ENCODE results near the gene CALR.
A peak's percentile ranks its signal among the peaks of the same experiment; 100 is the strongest.
"Not testable (repeated sequence)": the region's sequence is repeated elsewhere in the genome, so short reads cannot be mapped to it uniquely, and the experiment has no call there.

Gene CALR

GRCh38 chr19:12915860-12916259 is 22.5 kb upstream of the CALR start:
- not testable (repeated sequence) for H3K4me3 ChIP-seq (ENCODE audit: low read length); H3K27me3 ChIP-seq (ENCODE audit: control insufficient read depth, insufficient read depth, low read length); H3K9ac ChIP-seq (ENCODE audit: low read length); H3K36me3 ChIP-seq (ENCODE audit: control insufficient read depth, insufficient read depth, low read length); H3K27ac ChIP-seq (ENCODE audit: low read depth, low read length)
- peaks cover 19% of the 10 kb centered on the region for H3K4me1 ChIP-seq (ENCODE audit: control insufficient read depth, insufficient read depth, low read length)

GRCh38 chr19:12918253-12918652 is 20.2 kb upstream of the CALR start:
- H3K4me1 ChIP-seq (ENCODE audit: control insufficient read depth, insufficient read depth, low read length), result peaks cover 11% of the 10 kb centered on the region
- no peak overlapping the region for H3K9ac ChIP-seq (ENCODE audit: low read length)

GRCh38 chr19:12921047-12921446 is 17.4 kb upstream of the CALR start:
- Histone ChIP-seq H3K9ac (ENCODE audit: low read length) (no peak overlapping the region), H3K4me1 (ENCODE audit: control insufficient read depth, insufficient read depth, low read length) (no peaks in the 10 kb centered on the region), H3K27ac (ENCODE audit: low read depth, low read length) (no peak overlapping the region), H3K27me3 (ENCODE audit: control insufficient read depth, insufficient read depth, low read length) (no peaks in the 10 kb centered on the region), H3K4me3 (ENCODE audit: low read length) (no peak overlapping the region), H3K36me3 (ENCODE audit: control insufficient read depth, insufficient read depth, low read length) (peaks cover 26% of the 10 kb centered on the region)

More at GRCh38 chr19:12918253-12918652, 20.2 kb upstream of the CALR start:
- Histone ChIP-seq H3K27ac (ENCODE audit: low read depth, low read length) (no peak overlapping the region), H3K36me3 (ENCODE audit: control insufficient read depth, insufficient read depth, low read length) (peaks cover 10% of the 10 kb centered on the region), H3K27me3 (ENCODE audit: control insufficient read depth, insufficient read depth, low read length) (no peaks in the 10 kb centered on the region), H3K4me3 (ENCODE audit: low read length) (no peak overlapping the region)

- no peak overlapping the region for H3K27ac ChIP-seq (ENCODE audit: low read depth, low read length)
- no peaks in the 10 kb centered on the region for H3K4me1 ChIP-seq (ENCODE audit: control insufficient read depth, insufficient read depth, low read length)
- no peak overlapping the region for H3K4me3 ChIP-seq (ENCODE audit: low read length)
- no peaks in the 10 kb centered on the region for H3K27me3 ChIP-seq (ENCODE audit: control insufficient read depth, insufficient read depth, low read length)
- peaks cover 38% of the 10 kb centered on the region for H3K36me3 ChIP-seq (ENCODE audit: control insufficient read depth, insufficient read depth, low read length)
- no peak overlapping the region for H3K9ac ChIP-seq (ENCODE audit: low read length)
Observed at GRCh38 chr19:12922959-12923358, 15.4 kb upstream of the CALR start.

- peaks cover 53% of the 10 kb centered on the region for H3K36me3 ChIP-seq (ENCODE audit: control insufficient read depth, insufficient read depth, low read length)
- no peaks in the 10 kb centered on the region for H3K4me1 ChIP-seq (ENCODE audit: control insufficient read depth, insufficient read depth, low read length)
- no peak overlapping the region for H3K27ac ChIP-seq (ENCODE audit: low read depth, low read length)
- H3K9ac ChIP-seq (ENCODE audit: low read length), result no peak overlapping the region
- H3K27me3 ChIP-seq (ENCODE audit: control insufficient read depth, insufficient read depth, low read length), result no peaks in the 10 kb centered on the region
- H3K4me3 ChIP-seq (ENCODE audit: low read length), result no peak overlapping the region
Observed at GRCh38 chr19:12924621-12925310, 13.6 kb upstream of the CALR start.

GRCh38 chr19:12930002-12930645 is 8.3 kb upstream of the CALR start:
- Histone ChIP-seq H3K9ac (ENCODE audit: low read length) (no peak overlapping the region), H3K4me1 (ENCODE audit: control insufficient read depth, insufficient read depth, low read length) (peaks cover 8% of the 10 kb centered on the region), H3K27me3 (ENCODE audit: control insufficient read depth, insufficient read depth, low read length) (no peaks in the 10 kb centered on the region), H3K4me3 (ENCODE audit: low read length) (no peak overlapping the region), H3K27ac (ENCODE audit: low read depth, low read length) (no peak overlapping the region), H3K36me3 (ENCODE audit: control insufficient read depth, insufficient read depth, low read length) (peaks cover 34% of the 10 kb centered on the region)

DNA sequence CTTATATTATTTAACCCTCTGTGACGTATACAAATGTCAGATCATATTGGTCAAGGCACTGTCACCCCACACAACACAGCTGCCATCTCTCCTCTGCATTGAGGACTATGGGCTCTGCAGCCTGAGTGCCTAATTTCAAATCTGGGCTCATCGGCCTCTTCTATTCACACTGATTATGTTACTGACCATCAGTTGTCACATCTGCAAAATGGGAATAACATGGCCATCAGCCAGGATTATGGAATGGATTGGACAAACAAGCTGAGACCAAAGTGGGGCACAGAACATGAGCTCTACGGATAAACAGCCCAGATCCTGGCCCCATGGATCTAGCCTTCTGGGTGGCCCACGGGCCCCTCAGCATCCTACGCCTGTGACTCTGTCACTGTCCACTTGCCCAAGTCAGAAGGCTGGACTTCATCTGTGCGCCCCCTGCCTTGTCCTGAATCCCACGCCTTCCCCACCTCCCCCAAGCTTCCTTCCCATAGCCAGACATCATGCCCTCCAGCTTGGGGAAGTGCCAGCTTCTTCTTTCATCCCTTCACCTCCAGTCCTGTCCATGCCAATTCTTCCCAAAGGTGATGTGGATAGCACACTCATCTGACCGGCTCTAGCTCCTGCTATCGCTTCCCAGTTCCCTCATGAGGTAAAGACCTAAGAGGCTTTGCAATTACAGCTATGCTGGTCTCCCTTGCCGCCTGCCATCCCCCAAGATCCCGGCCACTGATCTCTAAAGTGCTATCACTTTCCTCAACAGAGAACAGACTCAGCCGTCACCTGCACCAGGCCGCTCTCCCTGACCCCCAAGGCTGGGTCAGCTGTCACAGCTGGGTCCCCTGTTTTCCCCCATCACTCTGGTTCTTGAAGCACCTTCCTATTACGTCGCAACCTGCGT is 5.8 kb upstream of the CALR start:
- peak overlapping the region; percentile 96 for H3K4me3 ChIP-seq (ENCODE audit: low read length)

GRCh38 chr19:12933287-12934072 is 4.9 kb upstream of the CALR start, which contains the start of gene FARSA:
FARSA (minus strand) TSS chr19:12933711; CDS start chr19:12933696, 15 bp downstream.
- H3K27me3 ChIP-seq (ENCODE audit: control insufficient read depth, insufficient read depth, low read length), result no peaks in the 10 kb centered on the region
- peaks cover 17% of the 10 kb centered on the region for H3K36me3 ChIP-seq (ENCODE audit: control insufficient read depth, insufficient read depth, low read length)
- H3K9ac ChIP-seq (ENCODE audit: low read length), result peak within 1 kb of the TSS; percentile 47
- H3K4me3 ChIP-seq (ENCODE audit: low read length), result peak within 1 kb of the TSS; percentile 96
- peak within 1 kb of the TSS; percentile 72 for H3K27ac ChIP-seq (ENCODE audit: low read depth, low read length)
- H3K4me1 ChIP-seq (ENCODE audit: control insufficient read depth, insufficient read depth, low read length), result peaks cover 14% of the 10 kb centered on the region

More for the DNA sequence above, 5.8 kb upstream of the CALR start:
- Histone ChIP-seq H3K36me3 (ENCODE audit: control insufficient read depth, insufficient read depth, low read length) (peaks cover 24% of the 10 kb centered on the region), H3K4me1 (ENCODE audit: control insufficient read depth, insufficient read depth, low read length) (peaks cover 11% of the 10 kb centered on the region), H3K27ac (ENCODE audit: low read depth, low read length) (no peak overlapping the region), H3K27me3 (ENCODE audit: control insufficient read depth, insufficient read depth, low read length) (no peaks in the 10 kb centered on the region), H3K9ac (ENCODE audit: low read length) (peak overlapping the region; percentile 47)

DNA sequence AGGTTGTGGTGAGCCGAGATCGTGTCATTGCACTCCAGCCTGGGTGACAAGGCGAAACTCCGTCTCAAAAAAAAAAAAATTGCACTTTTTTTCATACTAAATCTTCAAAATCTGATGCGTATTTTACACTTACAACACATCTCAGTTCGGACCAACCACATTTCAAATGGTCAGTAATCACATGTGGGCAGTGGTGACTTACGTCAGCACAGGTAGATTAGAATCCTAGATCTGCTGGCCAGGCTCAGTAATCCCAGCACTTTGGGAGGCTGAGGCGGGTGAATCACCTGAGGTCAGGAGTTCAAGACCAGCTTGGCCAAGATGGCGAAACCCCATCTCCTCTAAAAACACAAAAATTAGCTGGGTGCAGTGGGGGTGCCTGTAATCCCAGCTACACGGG is 3.3 kb upstream of the CALR start:
- no peak overlapping the region for H3K9ac ChIP-seq (ENCODE audit: low read length)
- no peak overlapping the region for H3K27ac ChIP-seq (ENCODE audit: low read depth, low read length)
- peaks cover 18% of the 10 kb centered on the region for H3K4me1 ChIP-seq (ENCODE audit: control insufficient read depth, insufficient read depth, low read length)
- H3K36me3 ChIP-seq (ENCODE audit: control insufficient read depth, insufficient read depth, low read length), result peaks cover 6% of the 10 kb centered on the region
- H3K4me3 ChIP-seq (ENCODE audit: low read length), result no peak overlapping the region
- H3K27me3 ChIP-seq (ENCODE audit: control insufficient read depth, insufficient read depth, low read length), result no peaks in the 10 kb centered on the region

GRCh38 chr19:12936582-12936981 is 1.8 kb upstream of the CALR start:
- Histone ChIP-seq H3K4me1 (ENCODE audit: control insufficient read depth, insufficient read depth, low read length) (peaks cover 23% of the 10 kb centered on the region), H3K36me3 (ENCODE audit: control insufficient read depth, insufficient read depth, low read length) (peaks cover 11% of the 10 kb centered on the region), H3K27me3 (ENCODE audit: control insufficient read depth, insufficient read depth, low read length) (no peaks in the 10 kb centered on the region), H3K4me3 (ENCODE audit: low read length) (no peak overlapping the region), H3K27ac (ENCODE audit: low read depth, low read length) (no peak overlapping the region), H3K9ac (ENCODE audit: low read length) (no peak overlapping the region)

DNA sequence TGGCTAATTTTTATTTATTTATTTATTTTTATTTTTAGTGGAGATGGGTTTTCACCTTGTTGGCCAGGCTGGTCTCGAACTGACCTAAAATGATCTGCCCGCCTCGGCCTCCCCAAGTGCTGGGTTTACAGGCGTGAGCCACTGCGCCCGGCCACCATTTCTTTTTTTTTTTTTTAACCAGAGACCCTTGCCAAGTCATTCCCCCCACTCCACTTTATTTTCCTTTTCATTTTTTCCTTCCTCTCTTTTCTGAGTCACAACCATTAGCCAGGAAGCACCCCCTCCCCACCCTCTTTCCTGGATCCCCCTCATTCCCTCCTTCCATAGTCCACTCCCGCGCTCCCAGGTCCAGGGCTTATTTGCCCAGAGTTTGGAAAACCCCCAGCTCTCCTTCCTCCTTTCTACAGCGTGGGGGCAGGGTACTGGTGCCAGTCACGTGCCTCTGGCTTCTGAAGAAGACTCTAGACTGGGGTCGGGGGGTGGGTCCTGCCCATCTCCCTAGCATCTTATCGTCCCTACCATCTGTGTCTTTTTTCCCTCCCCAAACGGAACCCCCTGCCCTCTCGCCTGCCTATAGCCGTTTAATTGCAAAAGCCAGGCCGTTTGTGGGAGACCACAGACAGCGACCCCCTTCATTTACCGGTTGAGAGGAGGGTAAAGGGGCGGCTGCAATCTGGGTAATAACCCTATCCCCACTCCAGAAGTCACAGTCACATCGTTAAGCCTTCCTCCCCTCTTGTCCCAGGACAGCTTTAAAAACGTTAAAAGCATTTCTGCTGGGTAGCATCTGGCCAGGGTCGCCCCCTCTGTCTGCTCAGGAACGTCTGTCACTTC is 1.1 kb upstream of the CALR start:
- Histone ChIP-seq H3K36me3 (ENCODE audit: control insufficient read depth, insufficient read depth, low read length) (peaks cover 16% of the 10 kb centered on the region), H3K4me1 (ENCODE audit: control insufficient read depth, insufficient read depth, low read length) (peaks cover 23% of the 10 kb centered on the region), H3K27me3 (ENCODE audit: control insufficient read depth, insufficient read depth, low read length) (no peaks in the 10 kb centered on the region), H3K27ac (ENCODE audit: low read depth, low read length) (no peak overlapping the region), H3K4me3 (ENCODE audit: low read length) (peak overlapping the region; percentile 76), H3K9ac (ENCODE audit: low read length) (peak overlapping the region; percentile 25)
